ENCODE measurements around the gene GRM8. TPM values are rescaled to one million over a fixed set of nuclear protein-coding genes. Genes with fewer than 3 reads are reported as not detected.

GRM8 gene
- total and polyA plus RNA-seq, 2 donors, result 0.27 to 0.38 TPM

- DNase-seq (ENCODE audit: low read depth in 6 of 9, low spot score in 9 of 9), result no peak
- Histone ChIP-seq H3K27me3 (ENCODE audit: control insufficient read depth in 2 of 2, insufficient read depth in 1 of 2, low read length in 1 of 2) (no peaks in the 10 kb centered on the region), H3K36me3 (ENCODE audit: control insufficient read depth in 2 of 2, insufficient read depth in 2 of 2, low read length in 1 of 2) (no peaks in the 10 kb centered on the region), H3K27ac (ENCODE audit: low read depth in 1 of 2, low read length in 1 of 2) (no peak overlapping the region), H3K4me3 (ENCODE audit: low read length in 2 of 2) (no peak overlapping the region), H3K4me1 (ENCODE audit: control insufficient read depth in 2 of 2, insufficient read depth in 2 of 2, low read length in 2 of 2) (no peaks in the 10 kb centered on the region), H3K9me3 (ENCODE audit: control insufficient read depth in 2 of 2, insufficient read depth in 1 of 2, low read length in 1 of 2) (no peaks in the 10 kb centered on the region)
- 81% methylated on average over 3 of the region's 3 CpGs for WGBS
Observed at GRCh38 chr7:126398851-126399529, 853.8 kb downstream of the GRM8 start.

GRCh38 chr7:126398285-126398684 is 854.5 kb downstream of the GRM8 start:
- Histone ChIP-seq H3K36me3 (ENCODE audit: control insufficient read depth in 2 of 2, insufficient read depth in 2 of 2, low read length in 1 of 2) (no peaks in the 10 kb centered on the region), H3K4me3 (ENCODE audit: low read length in 2 of 2) (no peak overlapping the region), H3K4me1 (ENCODE audit: control insufficient read depth in 2 of 2, insufficient read depth in 2 of 2, low read length in 2 of 2) (no peaks in the 10 kb centered on the region), H3K27ac (ENCODE audit: low read depth in 1 of 2, low read length in 1 of 2) (no peak overlapping the region), H3K27me3 (ENCODE audit: control insufficient read depth in 2 of 2, insufficient read depth in 1 of 2, low read length in 1 of 2) (no peaks in the 10 kb centered on the region), H3K9me3 (ENCODE audit: control insufficient read depth in 2 of 2, insufficient read depth in 1 of 2, low read length in 1 of 2) (no peaks in the 10 kb centered on the region)
- no peak for DNase-seq (ENCODE audit: low read depth in 6 of 9, low spot score in 9 of 9)

- no peak overlapping the region for H3K27ac ChIP-seq (ENCODE audit: low read depth in 1 of 2, low read length in 1 of 2)
- H3K36me3 ChIP-seq (ENCODE audit: control insufficient read depth in 2 of 2, insufficient read depth in 2 of 2, low read length in 1 of 2), result no peaks in the 10 kb centered on the region
- H3K4me3 ChIP-seq (ENCODE audit: low read length in 2 of 2), result no peak overlapping the region
- WGBS, result 81% methylated on average over 7 of the region's 7 CpGs
- H3K9me3 ChIP-seq (ENCODE audit: control insufficient read depth in 2 of 2, insufficient read depth in 1 of 2, low read length in 1 of 2), result no peaks in the 10 kb centered on the region
- DNase-seq (ENCODE audit: low read depth in 6 of 9, low spot score in 9 of 9), result no peak
- H3K4me1 ChIP-seq (ENCODE audit: control insufficient read depth in 2 of 2, insufficient read depth in 2 of 2, low read length in 2 of 2), result no peaks in the 10 kb centered on the region
- no peaks in the 10 kb centered on the region for H3K27me3 ChIP-seq (ENCODE audit: control insufficient read depth in 2 of 2, insufficient read depth in 1 of 2, low read length in 1 of 2)
Observed at GRCh38 chr7:126394406-126394805, 858.3 kb downstream of the GRM8 start.

Other genes starting within 250 kb of the GRM8 start
- gene ZNF800, start 139.8 kb upstream of the GRM8 start, total RNA-seq, result 21.8 TPM
- 16.3 TPM for gene ZNF800, start 139.8 kb upstream of the GRM8 start, polyA plus RNA-seq